GM10266 (cell line): ENCODE data around the gene LAMA5.
A peak's percentile ranks its signal among the peaks of the same experiment; 100 is the strongest.

Source experiments
- DNase-seq: peaks from one replicate; pipeline ENCODE4 v3.0.0; 2012; ENCODE audit errors: extremely low spot score
- TF ChIP-seq, protein P1 (sequence below): IDR thresholded peaks from 2 replicates; pipeline ENCODE4 v1.5.1; 2012; ENCODE audit warnings: mild to moderate bottlenecking, low read depth; ENCODE audit not compliant: control insufficient read depth, insufficient read depth; ENCODE audit errors: missing control alignments

The LAMA5 gene

DNA sequence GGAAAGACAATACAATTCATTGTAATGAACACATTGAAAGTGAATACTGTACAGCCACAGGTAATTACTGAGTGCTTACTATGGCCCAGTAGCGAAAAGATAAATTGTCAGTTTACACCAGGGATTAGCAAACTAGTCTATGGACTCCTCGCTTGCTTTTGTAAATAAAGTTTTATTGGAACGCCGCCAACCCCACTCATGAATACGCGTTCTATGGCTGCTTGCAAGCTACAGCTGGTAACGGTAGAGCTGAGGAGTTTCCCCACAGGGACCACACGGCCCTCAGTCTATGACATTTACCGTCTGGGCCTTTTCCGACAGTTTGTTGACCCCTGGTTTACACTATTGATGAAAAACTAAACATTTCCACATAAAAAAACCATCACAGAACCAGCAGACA, 24.2 kb downstream of the LAMA5 start:
- DNase-seq: no peak
- TF ChIP-seq, protein P1, sequence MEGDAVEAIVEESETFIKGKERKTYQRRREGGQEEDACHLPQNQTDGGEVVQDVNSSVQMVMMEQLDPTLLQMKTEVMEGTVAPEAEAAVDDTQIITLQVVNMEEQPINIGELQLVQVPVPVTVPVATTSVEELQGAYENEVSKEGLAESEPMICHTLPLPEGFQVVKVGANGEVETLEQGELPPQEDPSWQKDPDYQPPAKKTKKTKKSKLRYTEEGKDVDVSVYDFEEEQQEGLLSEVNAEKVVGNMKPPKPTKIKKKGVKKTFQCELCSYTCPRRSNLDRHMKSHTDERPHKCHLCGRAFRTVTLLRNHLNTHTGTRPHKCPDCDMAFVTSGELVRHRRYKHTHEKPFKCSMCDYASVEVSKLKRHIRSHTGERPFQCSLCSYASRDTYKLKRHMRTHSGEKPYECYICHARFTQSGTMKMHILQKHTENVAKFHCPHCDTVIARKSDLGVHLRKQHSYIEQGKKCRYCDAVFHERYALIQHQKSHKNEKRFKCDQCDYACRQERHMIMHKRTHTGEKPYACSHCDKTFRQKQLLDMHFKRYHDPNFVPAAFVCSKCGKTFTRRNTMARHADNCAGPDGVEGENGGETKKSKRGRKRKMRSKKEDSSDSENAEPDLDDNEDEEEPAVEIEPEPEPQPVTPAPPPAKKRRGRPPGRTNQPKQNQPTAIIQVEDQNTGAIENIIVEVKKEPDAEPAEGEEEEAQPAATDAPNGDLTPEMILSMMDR: no peak

DNA sequence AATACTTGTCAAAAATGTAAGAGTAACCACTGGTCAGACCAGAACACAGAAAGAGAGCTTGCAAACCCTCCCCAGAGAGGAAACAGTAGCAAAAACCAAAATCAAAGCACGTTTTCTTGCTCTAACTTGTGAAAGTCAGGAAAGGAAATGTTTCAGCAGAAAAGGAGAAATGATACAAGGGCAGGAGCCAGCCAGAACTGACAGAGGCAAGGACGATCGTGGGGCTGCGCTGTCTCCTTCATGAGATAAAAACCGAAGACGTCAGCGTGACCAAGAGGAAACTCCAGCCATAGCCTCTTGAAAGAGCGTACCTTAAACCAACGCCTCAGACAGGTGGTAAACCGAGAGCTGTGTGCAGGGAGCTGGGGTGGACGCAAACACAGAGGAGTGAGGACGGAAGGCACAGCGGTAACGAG, 27.5 kb downstream of the LAMA5 start:
- DNase-seq: peak; percentile 75
- TF ChIP-seq, protein P1: no peak

DNA sequence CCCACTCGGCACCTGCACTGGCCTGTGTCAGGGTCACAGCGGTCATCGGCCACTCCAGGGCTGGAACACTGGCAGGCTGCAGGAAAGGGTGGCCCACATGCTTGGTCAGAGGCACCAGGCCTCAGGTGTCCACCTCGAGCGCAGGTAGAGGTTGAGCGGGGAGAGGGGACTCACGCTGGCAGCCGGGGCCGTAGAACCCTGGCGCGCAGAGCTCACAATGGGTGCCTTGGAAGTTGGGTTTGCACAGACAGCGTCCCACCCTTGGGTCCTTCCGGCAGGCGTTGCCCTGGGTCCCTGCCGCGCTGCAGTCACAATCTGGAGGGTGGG, 28.9 kb downstream of the LAMA5 start:
- DNase-seq: no peak
- TF ChIP-seq, protein P1: no peak

DNA sequence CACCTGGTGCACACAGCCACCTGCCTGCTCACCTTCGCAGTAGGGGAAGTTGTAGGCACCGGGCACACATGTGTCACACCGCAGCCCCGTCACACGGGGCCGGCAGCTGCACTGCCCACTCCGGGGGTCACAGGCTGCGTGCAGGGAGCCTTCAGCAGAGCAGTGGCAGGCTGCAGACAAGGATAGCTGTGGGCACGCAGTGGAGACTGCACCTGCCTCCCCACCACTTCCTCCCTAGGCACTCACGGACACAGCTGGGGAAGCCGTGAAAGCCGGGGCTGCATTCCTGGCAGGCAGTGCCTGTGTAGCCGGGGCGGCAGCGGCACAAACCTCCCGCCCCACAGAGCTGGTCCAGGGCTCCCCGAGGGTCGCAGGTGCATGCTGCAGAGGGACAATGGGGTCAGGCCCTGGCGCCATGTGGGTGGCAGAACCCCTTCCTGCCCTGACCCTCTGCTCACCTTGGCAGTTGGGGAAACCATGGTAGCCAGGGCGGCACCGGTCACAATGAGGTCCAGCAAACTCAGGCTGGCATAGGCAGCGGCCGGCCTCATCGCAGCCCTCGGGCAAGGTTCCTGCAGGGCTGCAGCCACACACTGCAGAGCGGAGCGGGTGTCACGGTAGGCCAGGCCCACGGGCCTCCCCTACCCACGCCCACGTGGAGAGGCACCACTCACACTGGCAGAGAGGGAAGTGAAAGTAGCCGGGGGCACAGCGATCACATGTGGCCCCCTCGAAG, 29.4 kb downstream of the LAMA5 start:
- no peak for DNase-seq
- TF ChIP-seq, protein P1: no peak

DNA sequence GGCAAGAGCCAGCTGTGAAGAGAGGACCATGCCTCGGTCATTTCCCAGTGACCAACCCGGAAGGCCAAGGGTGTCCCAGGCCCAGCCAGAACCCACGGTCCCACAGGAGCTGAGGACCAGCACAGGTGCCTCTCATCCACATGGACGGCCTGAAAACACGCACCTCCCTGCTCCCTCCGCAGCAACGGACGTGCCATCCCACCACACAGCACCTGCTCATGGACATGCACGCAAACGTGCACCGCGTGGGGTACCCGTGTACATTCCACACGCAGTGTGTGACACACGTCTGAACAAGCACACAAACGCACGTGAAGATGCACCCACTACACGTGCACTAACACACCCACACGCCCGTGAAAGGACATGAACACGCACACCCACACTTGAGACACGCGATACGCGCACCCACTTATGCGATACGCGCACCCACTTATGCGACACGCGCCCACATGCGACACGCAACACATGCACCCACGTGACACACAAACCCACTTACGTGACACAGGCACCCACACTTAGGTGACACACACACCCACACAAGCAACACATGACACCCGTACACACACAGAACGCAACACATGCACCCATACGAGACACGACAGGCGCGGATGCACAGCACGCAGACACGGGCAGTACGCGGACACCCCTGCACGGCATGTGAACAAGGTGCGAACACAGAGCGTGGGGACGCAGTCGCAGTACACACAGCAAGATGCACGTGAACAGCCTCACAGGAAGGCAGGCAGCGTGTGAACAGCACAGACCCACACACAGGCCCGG, 30.1 kb downstream of the LAMA5 start:
- TF ChIP-seq, protein P1: no peak
- no peak for DNase-seq

DNA sequence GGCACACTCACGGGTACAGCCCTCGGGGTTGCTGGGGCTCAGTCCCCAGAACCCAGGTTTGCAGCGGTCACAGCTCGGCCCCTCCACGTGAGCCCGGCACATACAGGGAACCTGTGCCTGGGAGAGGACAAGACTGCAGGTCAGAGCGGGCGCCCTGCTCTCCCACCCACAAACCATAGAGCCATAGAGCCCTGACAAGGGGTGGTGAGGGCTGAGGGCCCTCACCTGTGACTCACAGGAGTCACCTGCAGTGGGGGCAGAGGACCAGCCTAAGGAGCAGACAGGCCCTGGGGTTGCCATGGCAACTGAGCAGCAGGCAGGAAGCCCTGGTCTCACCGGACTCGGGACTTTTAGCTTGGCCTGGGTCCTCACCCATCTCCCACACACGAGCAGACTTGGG, 30.8 kb downstream of the LAMA5 start:
- TF ChIP-seq, protein P1: no peak
- DNase-seq: no peak

DNA sequence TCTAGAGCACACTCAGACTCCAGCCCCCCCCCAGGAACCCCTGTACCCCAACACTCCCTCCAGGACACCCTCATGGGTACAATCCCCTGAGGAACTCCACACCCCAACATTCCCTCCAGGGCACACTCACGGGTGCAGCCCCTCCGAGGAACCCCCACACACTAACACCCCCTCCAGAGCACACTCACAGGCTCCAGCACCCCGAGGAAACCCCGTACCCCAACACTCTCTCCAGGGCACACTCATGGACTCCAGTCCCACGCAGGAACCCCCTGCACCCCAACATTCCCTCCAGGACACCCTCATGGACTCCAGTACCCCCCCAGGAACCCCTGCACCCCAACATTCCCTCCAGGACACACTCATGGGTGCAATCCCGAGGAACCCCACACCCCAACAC, 31.6 kb downstream of the LAMA5 start:
- TF ChIP-seq, protein P1: no peak
- no peak for DNase-seq
